Progenitor cell of endocrine pancreas (in vitro differentiated cells): ENCODE results near the gene FMN2. TPM values are rescaled to one million over a fixed set of nuclear protein-coding genes. Genes with fewer than 3 reads are reported as not detected.

Experiments
- DNase-seq: peaks from one replicate; pipeline ENCODE4 v3.0.0; 2021; ENCODE audit warnings: low spot score; ENCODE audit not compliant: unreplicated experiment
- H3K27ac Mint-ChIP-seq: 2 replicates; pipeline ENCODE4 v1.8.0; 2021; ENCODE audit warnings: mild to moderate bottlenecking, moderate library complexity, mixed read lengths
- H3K27me3 Mint-ChIP-seq: 2 replicates; pipeline ENCODE4 v1.8.0; 2021; ENCODE audit warnings: mixed read lengths
- H3K36me3 Mint-ChIP-seq: 2 replicates; pipeline ENCODE4 v1.8.0; 2022; ENCODE audit warnings: mixed read lengths; ENCODE audit not compliant: insufficient read depth
- H3K4me1 Mint-ChIP-seq: 2 replicates; pipeline ENCODE4 v1.8.0; 2021; ENCODE audit warnings: low read depth, mixed read lengths
- H3K4me3 Mint-ChIP-seq: 2 replicates; pipeline ENCODE4 v1.8.0; 2021; ENCODE audit warnings: low read depth, mild to moderate bottlenecking, moderate library complexity, mixed read lengths
- H3K9me3 Mint-ChIP-seq: 2 replicates; pipeline ENCODE4 v1.8.0; 2021; ENCODE audit warnings: low read depth, mixed read lengths
- total RNA-seq: library from RNA; stranded (reverse); gene quantifications from 2 replicates; pipeline ENCODE4 v1.2.1, GENCODE V29; 2021
- TF ChIP-seq, protein P1 (sequence below): fragments of 200-600 bp; sonication (generic); IDR thresholded peaks from one replicate; pipeline ENCODE4 v1.5.0; 2021; ENCODE audit warnings: antibody characterized with exemption, mild to moderate bottlenecking; ENCODE audit not compliant: unreplicated experiment

The FMN2 gene
- total RNA-seq, 1 donor from 2014 or later: 3.2 TPM

DNA sequence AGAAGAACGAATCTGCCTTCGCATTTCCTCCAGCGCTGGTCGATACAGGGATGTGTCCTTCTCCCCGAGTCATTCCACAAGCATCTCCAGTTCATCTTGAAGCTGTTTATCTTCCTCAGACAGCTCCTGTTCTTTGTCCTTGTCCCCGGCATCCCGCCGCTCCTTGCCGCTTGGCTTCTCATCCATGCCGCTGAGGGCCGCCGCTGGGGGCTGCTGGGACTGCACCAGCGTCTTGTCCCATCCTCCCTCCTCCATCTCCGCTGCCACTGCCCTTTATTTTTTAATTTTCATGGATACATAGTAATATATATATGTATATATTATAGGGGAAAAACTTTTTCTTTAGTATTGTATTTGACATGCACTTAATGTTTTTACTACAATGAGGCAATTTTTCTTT, 53.4 kb downstream of the FMN2 start:
- Mint-ChIP-seq H3K4me1 (no peaks in the 10 kb centered on the region), H3K27ac (no peak overlapping the region), H3K36me3 (no peaks in the 10 kb centered on the region), H3K9me3 (no peaks in the 10 kb centered on the region), H3K27me3 (peaks cover 30% of the 10 kb centered on the region), H3K4me3 (no peak overlapping the region)
- DNase-seq: no peak
- TF ChIP-seq, protein P1, sequence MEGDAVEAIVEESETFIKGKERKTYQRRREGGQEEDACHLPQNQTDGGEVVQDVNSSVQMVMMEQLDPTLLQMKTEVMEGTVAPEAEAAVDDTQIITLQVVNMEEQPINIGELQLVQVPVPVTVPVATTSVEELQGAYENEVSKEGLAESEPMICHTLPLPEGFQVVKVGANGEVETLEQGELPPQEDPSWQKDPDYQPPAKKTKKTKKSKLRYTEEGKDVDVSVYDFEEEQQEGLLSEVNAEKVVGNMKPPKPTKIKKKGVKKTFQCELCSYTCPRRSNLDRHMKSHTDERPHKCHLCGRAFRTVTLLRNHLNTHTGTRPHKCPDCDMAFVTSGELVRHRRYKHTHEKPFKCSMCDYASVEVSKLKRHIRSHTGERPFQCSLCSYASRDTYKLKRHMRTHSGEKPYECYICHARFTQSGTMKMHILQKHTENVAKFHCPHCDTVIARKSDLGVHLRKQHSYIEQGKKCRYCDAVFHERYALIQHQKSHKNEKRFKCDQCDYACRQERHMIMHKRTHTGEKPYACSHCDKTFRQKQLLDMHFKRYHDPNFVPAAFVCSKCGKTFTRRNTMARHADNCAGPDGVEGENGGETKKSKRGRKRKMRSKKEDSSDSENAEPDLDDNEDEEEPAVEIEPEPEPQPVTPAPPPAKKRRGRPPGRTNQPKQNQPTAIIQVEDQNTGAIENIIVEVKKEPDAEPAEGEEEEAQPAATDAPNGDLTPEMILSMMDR: no peak

- TF ChIP-seq, protein P1: no peak
- peaks cover 45% of the 10 kb centered on the region for H3K27me3 Mint-ChIP-seq
- no peak for DNase-seq
- H3K27ac Mint-ChIP-seq: no peak overlapping the region
- no peak overlapping the region for H3K4me3 Mint-ChIP-seq
- H3K36me3 Mint-ChIP-seq: no peaks in the 10 kb centered on the region
- no peaks in the 10 kb centered on the region for H3K9me3 Mint-ChIP-seq
- H3K4me1 Mint-ChIP-seq: no peaks in the 10 kb centered on the region
Measured at GRCh38 chr1:240148333-240148732, 56.6 kb downstream of the FMN2 start.

- Mint-ChIP-seq H3K27ac (no peak overlapping the region), H3K36me3 (no peaks in the 10 kb centered on the region), H3K4me3 (no peak overlapping the region), H3K27me3 (peaks cover 46% of the 10 kb centered on the region), H3K4me1 (no peaks in the 10 kb centered on the region), H3K9me3 (no peaks in the 10 kb centered on the region)
- DNase-seq: no peak
- TF ChIP-seq, protein P1: peak; percentile 83
Measured at GRCh38 chr1:240149484-240150094, 57.9 kb downstream of the FMN2 start.

DNA sequence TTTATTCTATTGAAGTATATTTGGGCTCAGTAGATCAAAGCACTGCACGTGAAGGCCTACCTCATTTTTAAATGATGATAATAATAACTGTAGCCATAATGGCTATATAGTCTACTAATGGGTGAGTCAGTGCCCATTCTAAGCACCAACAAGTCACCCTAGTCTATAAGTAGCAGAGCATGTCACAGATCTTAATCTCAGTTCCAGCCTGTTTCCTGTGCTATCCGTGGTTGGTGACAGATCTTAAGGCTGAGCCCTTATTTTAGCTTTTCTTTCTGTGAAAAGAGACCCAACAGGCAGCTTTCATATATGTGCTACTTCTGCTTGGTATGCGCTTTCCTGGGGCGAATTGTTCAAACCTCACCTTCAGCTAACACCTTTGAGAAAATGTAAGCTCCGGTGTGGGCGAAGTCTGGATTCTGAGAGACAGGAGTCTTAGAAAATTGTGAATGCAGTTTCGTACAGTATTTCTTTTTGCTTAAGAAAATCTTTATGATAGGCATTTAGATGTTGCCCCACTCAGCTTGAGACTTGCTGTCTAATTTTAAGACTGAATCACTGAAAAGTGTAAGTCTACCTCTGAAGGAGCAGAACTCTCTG, 59.6 kb downstream of the FMN2 start:
- peaks cover 54% of the 10 kb centered on the region for H3K27me3 Mint-ChIP-seq
- no peaks in the 10 kb centered on the region for H3K9me3 Mint-ChIP-seq
- H3K36me3 Mint-ChIP-seq: no peaks in the 10 kb centered on the region
- no peak overlapping the region for H3K4me3 Mint-ChIP-seq
- no peaks in the 10 kb centered on the region for H3K4me1 Mint-ChIP-seq
- H3K27ac Mint-ChIP-seq: no peak overlapping the region
- TF ChIP-seq, protein P1: no peak
- DNase-seq: no peak

DNA sequence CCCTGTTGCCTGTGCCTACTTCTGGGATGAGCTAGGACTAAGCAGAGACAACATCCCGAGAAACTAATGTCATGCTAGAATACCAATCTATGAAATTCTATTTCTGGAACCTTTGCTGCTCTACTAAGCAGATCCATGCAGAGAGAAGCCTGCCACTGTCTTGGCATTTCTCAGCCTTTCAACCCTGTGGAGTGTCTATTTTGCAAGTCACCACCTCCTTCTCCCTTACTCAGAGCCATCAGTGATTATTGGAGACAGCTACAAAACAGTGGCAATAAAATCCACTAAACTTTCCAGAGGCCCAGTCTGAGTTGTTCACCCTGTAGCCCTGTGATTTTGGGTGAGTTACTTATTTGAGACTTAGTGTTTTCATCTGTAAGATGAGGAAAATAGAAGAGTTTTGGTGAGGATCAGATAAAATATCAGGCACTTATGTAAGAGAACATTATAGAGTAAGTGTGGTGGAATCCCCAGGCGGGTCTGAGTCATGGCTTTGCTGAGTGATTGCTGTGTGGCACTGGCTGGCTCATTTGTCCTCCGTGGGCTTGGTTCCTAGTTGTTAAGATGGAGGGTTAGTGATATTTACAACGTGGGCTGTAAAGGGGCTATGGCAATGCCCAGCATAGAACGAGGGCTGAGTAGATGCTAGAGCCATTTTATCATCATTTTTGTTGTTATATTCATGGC, 61.1 kb downstream of the FMN2 start:
- Mint-ChIP-seq H3K9me3 (no peaks in the 10 kb centered on the region), H3K4me3 (no peak overlapping the region), H3K36me3 (no peaks in the 10 kb centered on the region), H3K27me3 (peaks cover 51% of the 10 kb centered on the region), H3K27ac (no peak overlapping the region), H3K4me1 (no peaks in the 10 kb centered on the region)
- no peak for DNase-seq
- TF ChIP-seq, protein P1: no peak
